Astrocyte of the cerebellum (primary cell): ENCODE results near the gene TGFBI.

Source experiments
- DNase-seq: peaks from one replicate; pipeline ENCODE4 v3.0.0-alpha.2; 2011; ENCODE audit warnings: low read depth
- H3K4me3 ChIP-seq: 2 replicates; pipeline ENCODE4 v1.5.1; 2011; ENCODE audit warnings: mild to moderate bottlenecking, low read depth, low read length, moderate library complexity
- CTCF ChIP-seq: IDR thresholded peaks from 2 replicates; pipeline ENCODE4 v1.5.1; 2012; ENCODE audit warnings: low read length, low read depth, moderate library complexity, mild to moderate bottlenecking; ENCODE audit errors: missing control alignments
- in situ Hi-C: cut with HindIII; loops from 2 replicates; pipeline ENCODE4 v1.10.0; 2017; ENCODE audit warnings: low sequenced_read_pairs

The TGFBI gene

GRCh38 chr5:136028782-136029742 lies at the start of gene TGFBI:
Gene TGFBI, plus strand, starts transcription at chr5:136028988. Its CDS starts 68 bp downstream, at chr5:136029056.
- DNase-seq = no peak
- TF ChIP-seq CTCF = peak; percentile 18

GRCh38 chr5:135978993-135979392 lies 49.8 kb upstream of the TGFBI start:
- in situ Hi-C loops = loop anchor here (5.0 kb wide), 1 partner anchor 38 kb away; no protein-coding TSS in a partner anchor
- no peak overlapping the region for H3K4me3 ChIP-seq
- no peak for DNase-seq
- TF ChIP-seq CTCF = no peak

More at GRCh38 chr5:136028782-136029742, at the start of gene TGFBI:
- in situ Hi-C loops = no loop called here
- peak within 1 kb of the TSS; percentile 89 for H3K4me3 ChIP-seq

DNA sequence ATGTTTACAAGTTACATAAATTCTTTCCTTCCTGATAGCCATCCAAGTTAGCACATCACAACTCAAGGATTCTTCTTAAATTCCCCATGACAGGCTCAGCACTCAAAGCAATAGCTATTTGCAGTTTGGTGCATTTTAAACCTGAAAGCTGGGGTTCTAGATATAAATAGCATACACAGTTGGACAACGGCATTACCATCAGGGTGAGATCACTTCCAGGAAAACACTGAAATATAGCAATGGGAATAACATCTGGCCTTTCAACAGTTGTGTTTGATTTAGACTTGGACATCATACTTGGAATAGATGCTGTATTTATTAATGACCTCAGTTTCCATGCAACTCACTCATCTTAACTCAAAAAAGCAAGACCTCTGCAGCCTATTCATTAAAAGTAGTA lies 49.3 kb upstream of the TGFBI start:
- no peak overlapping the region for H3K4me3 ChIP-seq
- no peak for DNase-seq
- no peak for TF ChIP-seq CTCF
- in situ Hi-C loops = loop anchor here (5.0 kb wide), 1 partner anchor 38 kb away; no protein-coding TSS in a partner anchor

- no peak overlapping the region for H3K4me3 ChIP-seq
Measured at GRCh38 chr5:135980620-135981019, 48.2 kb upstream of the TGFBI start.

GRCh38 chr5:135985951-135986350 lies 42.8 kb upstream of the TGFBI start:
- H3K4me3 ChIP-seq = no peak overlapping the region
- no peak for DNase-seq
- in situ Hi-C loops = no loop called here
- TF ChIP-seq CTCF = no peak

More at GRCh38 chr5:135980620-135981019, 48.2 kb upstream of the TGFBI start:
- in situ Hi-C loops = no loop called here
- no peak for DNase-seq
- TF ChIP-seq CTCF = no peak

GRCh38 chr5:135986401-135986800 lies 42.4 kb upstream of the TGFBI start:
- DNase-seq = no peak
- in situ Hi-C loops = no loop called here
- no peak overlapping the region for H3K4me3 ChIP-seq
- no peak for TF ChIP-seq CTCF
